Activated naive CD4-positive, alpha-beta T cell treated with anti-CD3 and anti-CD28 coated beads, Interleukin-2, amount 50 U/mL, for 24 hours (primary cell): Measurements from ENCODE around the gene DNAJC5G.
A peak's percentile ranks its signal among the peaks of the same experiment; 100 is the strongest.
"Not testable (repeated sequence)": the region's sequence is repeated elsewhere in the genome, so short reads cannot be mapped to it uniquely, and the experiment has no call there.

ENCODE experiments used
- H3K27ac Mint-ChIP-seq: one replicate; pipeline ENCODE4 v1.8.0; 2021; ENCODE audit warnings: mild to moderate bottlenecking, mixed read lengths
- H3K27me3 Mint-ChIP-seq: one replicate; pipeline ENCODE4 v1.8.0; 2021; ENCODE audit warnings: mixed read lengths
- H3K36me3 Mint-ChIP-seq: one replicate; pipeline ENCODE4 v1.8.0; 2021; ENCODE audit warnings: mixed read lengths
- H3K4me1 Mint-ChIP-seq: one replicate; pipeline ENCODE4 v1.8.0; 2021; ENCODE audit warnings: mixed read lengths
- H3K4me3 Mint-ChIP-seq: one replicate; pipeline ENCODE4 v1.8.0; 2021; ENCODE audit warnings: mild to moderate bottlenecking, mixed read lengths
- H3K9me3 Mint-ChIP-seq: one replicate; pipeline ENCODE4 v1.8.0; 2021; ENCODE audit warnings: mixed read lengths

Gene DNAJC5G

DNA sequence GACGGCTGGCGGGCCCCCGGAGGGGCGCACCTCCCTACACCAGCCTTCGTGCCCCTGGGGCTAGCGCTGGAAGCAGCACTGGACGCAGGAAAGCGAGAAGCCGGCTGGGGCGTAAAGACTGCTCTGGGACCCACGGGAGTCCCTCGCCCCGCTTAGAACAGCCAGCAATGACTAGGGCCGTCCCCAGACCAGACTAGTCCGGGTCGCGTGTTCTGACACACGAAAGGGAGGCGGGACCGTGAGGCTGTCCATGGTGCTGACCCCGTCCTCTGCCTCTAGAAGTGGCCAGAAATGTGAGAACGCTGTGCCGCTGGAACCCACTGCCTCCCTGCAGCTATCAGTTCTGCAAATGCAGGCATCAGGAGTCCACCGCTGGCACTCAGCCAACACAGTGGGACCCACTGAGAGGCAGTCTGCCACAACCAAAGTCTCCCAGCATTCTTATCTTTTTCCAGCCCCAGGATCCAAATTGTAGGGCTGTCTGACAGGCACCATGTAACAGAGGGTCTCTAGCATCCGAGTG lies 33.2 kb downstream of the DNAJC5G start, which contains the start of gene UCN:
UCN (minus strand) TSS at position 87 of the 523 bp plus-strand sequence. CDS start 550 bp downstream, outside the sequence.
- Mint-ChIP-seq H3K4me3 (peak within 1 kb of the TSS; percentile 76), H3K27me3 (peaks cover 12% of the 10 kb centered on the region), H3K9me3 (no peaks in the 10 kb centered on the region), H3K36me3 (peaks cover 10% of the 10 kb centered on the region), H3K27ac (no peak within 1 kb of the TSS), H3K4me1 (no peaks in the 10 kb centered on the region)

DNA sequence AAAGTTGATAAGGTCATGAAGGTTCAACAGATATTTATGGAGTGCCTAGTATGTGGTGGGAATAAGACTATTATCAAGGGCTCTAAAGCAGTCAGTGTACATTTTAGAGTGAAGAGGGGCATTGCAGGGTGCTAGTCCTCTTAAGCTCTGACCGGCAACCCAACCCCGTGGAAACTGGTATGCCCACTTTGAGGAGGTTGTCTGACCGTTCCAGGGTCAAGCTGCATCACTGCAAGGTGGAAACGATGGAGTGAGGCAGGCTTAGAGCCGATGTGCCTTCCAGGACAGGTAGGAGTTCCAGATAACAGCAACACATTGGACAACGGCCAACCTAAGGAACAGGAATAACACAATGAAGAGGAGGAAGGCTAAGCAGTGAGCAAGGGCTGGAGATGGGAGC lies 34.4 kb downstream of the DNAJC5G start:
- H3K36me3 Mint-ChIP-seq = peaks cover 10% of the 10 kb centered on the region
- no peak overlapping the region for H3K4me3 Mint-ChIP-seq
- no peaks in the 10 kb centered on the region for H3K9me3 Mint-ChIP-seq
- H3K27me3 Mint-ChIP-seq = peaks cover 8% of the 10 kb centered on the region
- peak overlapping the region; percentile 26 for H3K27ac Mint-ChIP-seq
- H3K4me1 Mint-ChIP-seq = no peaks in the 10 kb centered on the region

DNA sequence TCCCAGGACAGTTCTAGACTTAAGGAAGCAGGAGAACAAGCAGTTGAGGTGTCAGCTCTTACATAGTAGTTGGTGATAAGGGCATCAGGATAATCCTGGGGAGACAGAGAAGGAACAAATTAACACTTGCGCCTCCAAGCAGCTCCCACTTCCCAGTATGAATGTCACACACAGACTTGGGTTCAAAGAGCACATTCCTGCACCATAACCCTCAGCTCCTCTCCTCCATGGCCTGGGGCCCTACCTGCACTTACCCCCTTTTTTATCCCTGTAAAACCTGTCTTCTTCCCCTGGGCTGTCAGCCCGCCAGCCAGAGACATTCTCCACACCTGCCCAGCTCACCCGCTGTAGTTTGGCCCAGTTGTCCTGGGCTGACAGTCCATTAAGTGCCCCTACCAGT lies 36.9 kb downstream of the DNAJC5G start:
- no peaks in the 10 kb centered on the region for H3K4me1 Mint-ChIP-seq
- no peak overlapping the region for H3K4me3 Mint-ChIP-seq
- H3K27ac Mint-ChIP-seq = no peak overlapping the region
- H3K36me3 Mint-ChIP-seq = peaks cover 10% of the 10 kb centered on the region
- H3K27me3 Mint-ChIP-seq = no peaks in the 10 kb centered on the region
- H3K9me3 Mint-ChIP-seq = no peaks in the 10 kb centered on the region

DNA sequence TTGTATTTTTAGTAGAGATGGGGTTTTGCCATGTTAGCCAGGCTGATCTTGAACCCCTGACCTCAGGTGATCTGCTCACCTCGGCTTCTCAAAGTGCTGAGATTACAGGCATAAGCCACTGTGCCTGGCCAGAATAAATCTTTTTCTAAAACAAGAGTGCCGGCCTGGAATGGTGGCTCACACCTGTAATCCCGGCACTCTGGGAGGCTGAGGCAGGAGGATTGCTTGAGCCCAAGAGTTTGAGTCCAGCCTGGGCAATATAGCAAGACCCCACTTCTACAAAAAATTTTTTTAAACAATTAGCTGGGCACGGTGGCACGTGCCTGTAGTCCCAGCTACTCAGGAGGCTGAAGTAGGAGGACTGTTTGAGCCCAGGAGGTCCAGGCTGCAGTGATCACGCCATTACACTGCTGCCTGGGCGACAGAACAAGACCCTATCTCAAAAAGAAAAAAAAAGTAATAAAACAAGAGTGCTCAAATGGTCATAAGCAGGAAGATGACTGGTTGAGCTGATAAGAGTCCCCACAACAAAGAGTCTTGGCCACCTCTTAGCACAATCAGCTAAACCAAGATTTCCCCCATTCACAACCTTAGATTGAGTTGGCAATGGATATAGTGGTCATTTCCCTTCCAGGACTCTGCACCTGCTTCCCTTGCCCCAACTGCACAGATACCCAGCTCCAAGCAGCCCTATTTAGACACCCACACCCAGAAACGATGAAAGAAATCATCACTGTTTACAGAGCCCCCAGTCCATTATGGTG lies 38.8 kb downstream of the DNAJC5G start:
- no peaks in the 10 kb centered on the region for H3K4me1 Mint-ChIP-seq
- H3K36me3 Mint-ChIP-seq = peaks cover 11% of the 10 kb centered on the region
- H3K4me3 Mint-ChIP-seq = no peak overlapping the region
- no peak overlapping the region for H3K27ac Mint-ChIP-seq
- no peaks in the 10 kb centered on the region for H3K9me3 Mint-ChIP-seq
- no peaks in the 10 kb centered on the region for H3K27me3 Mint-ChIP-seq

DNA sequence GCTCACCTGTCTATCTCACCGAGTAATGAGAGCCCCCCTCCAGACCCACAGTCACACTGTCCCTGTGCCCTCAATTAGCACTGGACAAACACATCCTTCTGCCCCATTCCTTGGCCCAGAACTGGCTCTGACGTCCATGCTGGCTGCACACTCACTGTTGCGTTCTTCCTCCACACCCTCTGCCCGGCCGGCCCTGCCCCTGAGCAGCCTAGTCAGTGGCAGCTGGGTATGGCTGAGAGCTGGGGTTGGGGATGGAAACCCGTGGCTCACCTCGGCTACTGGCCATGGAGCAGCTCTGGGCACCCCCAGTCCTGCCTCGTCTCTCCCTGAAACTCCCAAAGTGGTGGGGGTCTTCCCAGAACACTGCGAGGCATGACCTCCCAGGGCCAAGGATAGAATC lies 39.5 kb downstream of the DNAJC5G start:
- no peaks in the 10 kb centered on the region for H3K4me1 Mint-ChIP-seq
- no peaks in the 10 kb centered on the region for H3K27me3 Mint-ChIP-seq
- no peak overlapping the region for H3K4me3 Mint-ChIP-seq
- H3K36me3 Mint-ChIP-seq = peaks cover 10% of the 10 kb centered on the region
- H3K9me3 Mint-ChIP-seq = no peaks in the 10 kb centered on the region
- no peak overlapping the region for H3K27ac Mint-ChIP-seq

DNA sequence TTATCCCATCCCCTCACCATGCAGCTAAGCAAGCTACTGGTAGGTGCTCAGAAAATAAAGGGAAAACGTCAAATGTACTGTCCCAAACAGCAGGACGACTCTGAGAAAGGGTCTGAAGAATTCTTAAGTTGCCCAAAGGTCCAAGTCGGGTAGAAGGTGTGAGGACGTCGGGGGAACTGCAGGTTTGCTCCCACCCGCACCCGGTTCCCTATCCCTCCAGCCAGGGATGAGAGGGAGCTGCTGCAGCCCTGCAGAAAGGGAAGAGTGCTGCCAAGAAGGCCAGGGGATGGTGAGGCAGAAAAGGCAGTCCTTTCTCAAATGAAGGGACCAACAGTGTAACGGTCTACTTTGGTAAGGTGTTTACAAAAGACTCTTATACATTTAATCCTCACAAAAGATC lies 39.9 kb downstream of the DNAJC5G start:
- Mint-ChIP-seq H3K4me1 (no peaks in the 10 kb centered on the region), H3K36me3 (peaks cover 8% of the 10 kb centered on the region), H3K4me3 (no peak overlapping the region), H3K9me3 (no peaks in the 10 kb centered on the region), H3K27ac (no peak overlapping the region), H3K27me3 (no peaks in the 10 kb centered on the region)

DNA sequence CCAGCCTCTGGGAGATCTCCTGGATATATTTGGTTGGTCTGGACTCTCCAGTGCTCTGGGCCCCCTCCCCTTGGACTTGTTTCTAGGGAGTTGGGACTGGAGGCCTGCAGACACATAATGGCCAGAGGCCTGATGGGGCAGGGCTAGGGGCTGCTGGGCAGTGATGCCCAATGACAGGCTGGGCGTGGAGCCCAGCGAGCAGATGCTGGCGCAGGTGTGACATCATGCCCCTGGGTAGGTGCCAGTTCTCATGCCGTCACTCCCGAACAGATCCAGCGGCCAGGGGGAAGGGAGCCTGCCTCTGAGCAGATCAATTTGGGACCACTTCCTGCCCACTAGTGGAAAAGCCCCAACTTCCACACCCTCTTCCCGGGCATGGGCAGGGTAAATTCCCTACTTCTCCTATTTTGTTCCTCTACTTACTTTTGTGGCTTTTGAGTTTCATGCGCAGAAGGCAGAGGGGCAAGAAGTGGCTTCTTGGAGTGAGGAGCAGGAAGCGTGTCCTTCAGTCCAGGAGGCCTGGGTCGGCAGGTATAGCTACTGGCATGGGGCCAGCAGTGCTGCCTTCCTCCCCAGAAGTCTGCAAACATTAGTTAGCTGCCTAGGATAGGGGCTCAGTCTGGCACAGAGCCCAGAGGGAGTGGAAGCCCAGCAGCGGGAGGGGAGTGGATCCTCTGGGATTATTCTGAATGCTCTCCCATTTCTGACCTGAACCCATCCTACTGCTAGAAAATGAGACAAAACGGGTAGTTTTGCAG lies 41.6 kb downstream of the DNAJC5G start:
- H3K36me3 Mint-ChIP-seq = peaks cover 5% of the 10 kb centered on the region
- no peak overlapping the region for H3K4me3 Mint-ChIP-seq
- no peaks in the 10 kb centered on the region for H3K9me3 Mint-ChIP-seq
- no peaks in the 10 kb centered on the region for H3K27me3 Mint-ChIP-seq
- no peak overlapping the region for H3K27ac Mint-ChIP-seq
- peaks cover 6% of the 10 kb centered on the region for H3K4me1 Mint-ChIP-seq

DNA sequence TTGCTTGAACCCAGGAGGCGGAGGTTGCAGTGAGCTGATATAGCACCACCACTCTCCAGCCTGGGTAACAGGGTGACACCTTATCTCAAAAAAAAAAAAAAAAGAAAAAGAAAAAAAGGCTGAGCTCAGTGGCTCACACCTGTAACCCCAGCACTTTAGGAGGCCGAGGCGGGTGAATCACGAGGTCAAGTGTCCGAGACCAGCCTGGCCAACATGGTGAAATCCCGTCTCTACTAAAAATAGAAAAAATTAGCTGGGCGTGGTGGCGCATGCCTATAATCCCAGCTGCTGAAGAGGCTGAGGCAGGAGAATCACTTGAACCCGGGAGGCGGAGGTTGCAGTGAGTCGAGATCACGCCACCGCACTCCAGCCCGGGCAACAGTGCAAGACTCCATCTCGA lies 44.6 kb downstream of the DNAJC5G start:
- H3K36me3 Mint-ChIP-seq, H3K9me3 Mint-ChIP-seq, H3K4me3 Mint-ChIP-seq, H3K27me3 Mint-ChIP-seq, H3K27ac Mint-ChIP-seq: not testable (repeated sequence)
- peaks cover 18% of the 10 kb centered on the region for H3K4me1 Mint-ChIP-seq

DNA sequence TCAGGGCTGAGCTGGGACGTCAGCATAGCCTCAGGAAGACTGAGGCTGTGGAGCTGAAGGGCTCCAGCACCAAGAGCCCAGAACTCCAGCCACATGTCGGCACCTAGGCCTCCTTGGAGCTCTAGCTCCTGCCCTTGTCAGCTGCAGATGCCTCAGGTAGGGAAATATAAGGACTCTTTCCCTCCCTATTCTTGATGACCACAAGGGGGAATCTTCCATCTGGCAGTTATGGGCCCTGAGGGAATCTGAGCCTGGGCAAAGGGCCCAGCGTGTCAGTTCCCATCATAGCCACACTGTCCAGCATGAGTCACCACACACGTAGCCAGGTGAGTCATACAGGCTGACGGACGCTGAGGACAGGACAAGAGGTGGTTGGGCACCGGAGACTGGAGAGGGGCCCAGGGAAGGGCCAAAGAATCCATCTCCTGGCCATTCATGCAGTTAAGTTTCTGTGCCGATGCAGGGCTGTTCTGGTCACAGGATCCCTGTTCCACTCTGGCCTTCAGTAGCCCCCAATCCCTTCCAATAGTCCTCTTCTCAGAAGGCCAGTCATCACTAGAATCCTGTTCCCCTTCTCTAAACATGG lies 45.8 kb downstream of the DNAJC5G start:
- H3K4me3 Mint-ChIP-seq = peak overlapping the region; percentile 23
- no peaks in the 10 kb centered on the region for H3K9me3 Mint-ChIP-seq
- no peaks in the 10 kb centered on the region for H3K27me3 Mint-ChIP-seq
- no peak overlapping the region for H3K27ac Mint-ChIP-seq
- H3K36me3 Mint-ChIP-seq = peaks cover 9% of the 10 kb centered on the region
- peaks cover 18% of the 10 kb centered on the region for H3K4me1 Mint-ChIP-seq

DNA sequence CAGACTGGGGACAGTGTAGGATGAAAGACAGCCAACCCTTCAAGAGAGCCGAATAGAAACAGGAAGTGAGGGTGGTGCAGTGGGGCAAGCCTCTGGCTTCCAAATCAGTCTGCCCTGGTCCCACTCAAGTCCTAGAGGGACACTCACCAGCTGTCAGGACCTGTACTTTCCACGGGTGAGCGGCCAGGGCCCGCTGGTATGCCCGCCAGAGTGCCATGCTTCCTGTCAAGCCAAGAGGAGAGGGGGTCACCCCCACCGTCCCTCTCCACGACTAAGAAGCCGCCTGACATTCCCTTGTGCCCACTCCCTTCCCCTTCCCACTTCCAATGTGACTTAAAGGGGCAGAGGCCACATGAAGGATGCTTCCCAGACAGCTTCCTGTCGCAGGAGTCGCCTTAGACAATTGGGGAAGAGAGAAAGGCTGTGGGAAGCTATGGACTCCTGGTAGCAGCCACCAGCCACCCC lies 47.1 kb downstream of the DNAJC5G start:
- Mint-ChIP-seq H3K27ac (peak overlapping the region; percentile 99), H3K9me3 (no peaks in the 10 kb centered on the region), H3K27me3 (no peaks in the 10 kb centered on the region), H3K4me3 (peak overlapping the region; percentile 99), H3K4me1 (peaks cover 18% of the 10 kb centered on the region), H3K36me3 (peaks cover 16% of the 10 kb centered on the region)

DNA sequence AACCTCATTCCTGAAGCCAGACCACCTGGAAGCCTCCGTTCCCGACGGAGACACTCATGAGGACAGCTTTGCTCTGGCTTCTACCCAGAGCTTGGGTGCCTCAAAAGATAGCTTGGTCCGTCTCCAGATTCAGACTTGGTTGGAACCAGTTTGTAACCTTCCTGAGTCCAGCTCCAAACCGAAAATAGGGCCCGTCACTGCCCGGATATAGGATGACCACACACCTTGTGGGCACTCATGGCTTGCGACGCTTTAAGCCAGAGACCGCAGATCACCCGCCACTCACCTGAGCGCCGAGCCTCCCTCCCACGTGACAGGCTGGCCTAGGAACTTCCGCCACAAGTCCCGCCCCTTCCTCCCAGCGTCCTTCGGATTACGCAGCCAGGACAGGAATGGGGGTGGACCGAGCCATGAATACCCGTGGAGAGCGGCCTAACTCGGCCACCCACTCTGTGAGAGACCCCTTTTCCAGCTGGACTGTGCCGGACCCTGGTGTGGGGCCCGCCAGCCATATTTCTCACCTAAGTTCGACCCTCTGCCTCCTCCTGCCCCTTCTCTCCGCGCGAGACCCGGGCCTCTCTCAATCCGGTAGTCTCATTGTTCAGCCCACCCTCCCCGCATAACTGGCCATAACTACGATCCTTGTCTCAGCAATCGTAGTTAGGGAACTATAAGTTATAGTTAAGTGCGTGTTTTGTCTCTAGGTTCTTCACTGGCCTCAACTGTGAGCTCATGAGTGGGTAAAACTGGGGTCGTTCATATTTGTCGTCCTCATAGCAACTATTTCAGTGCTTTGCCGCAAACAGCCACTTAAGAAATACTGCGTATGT lies 47.7 kb downstream of the DNAJC5G start, which contains the start of gene MPV17:
MPV17 (minus strand) TSS at position 332 of the 830 bp plus-strand sequence. CDS start 580 bp downstream, outside the sequence.
- H3K4me3 Mint-ChIP-seq = peak within 1 kb of the TSS; percentile 99
- no peaks in the 10 kb centered on the region for H3K9me3 Mint-ChIP-seq
- peak within 1 kb of the TSS; percentile 99 for H3K27ac Mint-ChIP-seq
- peaks cover 18% of the 10 kb centered on the region for H3K4me1 Mint-ChIP-seq
- peaks cover 16% of the 10 kb centered on the region for H3K36me3 Mint-ChIP-seq
- H3K27me3 Mint-ChIP-seq = no peaks in the 10 kb centered on the region

DNA sequence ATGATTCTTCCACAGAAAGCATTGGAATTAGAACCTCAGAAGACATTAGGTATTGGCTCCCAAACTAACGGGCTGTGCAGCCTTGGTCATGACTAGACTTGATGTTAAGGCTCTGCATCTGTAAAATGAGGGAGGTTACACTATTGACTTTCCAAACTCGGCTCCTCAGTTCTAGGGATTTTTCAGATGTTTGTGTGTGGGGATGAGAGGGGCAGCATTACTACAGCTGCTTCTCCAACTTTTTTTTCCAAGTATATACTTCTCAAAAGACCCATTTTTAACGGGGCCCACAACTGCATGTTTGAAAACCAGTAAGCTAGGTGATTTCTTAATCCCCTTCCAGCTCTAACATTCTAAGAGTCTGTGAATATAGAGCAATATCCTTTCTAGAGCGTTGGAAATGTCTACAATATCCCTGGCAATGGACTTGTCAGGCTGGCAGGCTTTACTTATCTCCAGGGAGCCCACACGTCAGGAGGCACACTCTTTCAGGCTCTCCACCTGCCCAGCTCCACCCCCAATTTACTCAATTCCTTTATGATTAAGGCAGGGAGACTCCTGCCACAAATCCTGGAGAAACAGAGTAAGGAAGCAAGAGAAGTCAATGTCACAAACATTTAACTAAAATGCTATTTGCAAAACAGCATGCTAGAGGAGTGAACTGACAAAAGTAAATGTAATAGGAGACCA lies 48.5 kb downstream of the DNAJC5G start:
- Mint-ChIP-seq H3K27ac (peak overlapping the region; percentile 99), H3K9me3 (no peaks in the 10 kb centered on the region), H3K4me3 (peak overlapping the region; percentile 99), H3K27me3 (no peaks in the 10 kb centered on the region), H3K4me1 (peaks cover 18% of the 10 kb centered on the region), H3K36me3 (peaks cover 16% of the 10 kb centered on the region)

DNA sequence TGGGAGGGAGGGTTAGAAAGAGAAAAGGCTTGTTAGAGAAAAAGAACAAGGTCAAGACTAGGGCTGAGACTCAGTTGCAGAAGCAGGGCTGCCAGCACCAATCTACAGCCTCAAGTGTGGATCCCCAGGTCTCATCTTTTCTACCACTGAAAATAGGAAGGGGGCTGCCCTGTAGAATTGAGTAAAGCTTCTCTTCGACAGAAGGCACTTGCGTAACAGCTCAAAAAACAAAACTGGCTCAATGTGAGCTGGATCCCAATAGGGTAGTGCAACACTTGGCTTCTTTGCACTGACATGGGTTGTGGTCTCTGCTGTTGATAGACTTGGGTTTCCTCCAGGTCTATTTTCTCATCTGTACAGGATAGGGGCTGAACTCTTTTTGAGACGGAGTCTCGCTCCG lies 49.5 kb downstream of the DNAJC5G start:
- Mint-ChIP-seq H3K4me3 (peak overlapping the region; percentile 55), H3K27ac (peak overlapping the region; percentile 19), H3K27me3 (no peaks in the 10 kb centered on the region), H3K4me1 (peaks cover 18% of the 10 kb centered on the region), H3K36me3 (peaks cover 14% of the 10 kb centered on the region), H3K9me3 (no peaks in the 10 kb centered on the region)
